Chondrocyte (in vitro differentiated cells): Measurements from ENCODE around the gene IL27RA. TPM values are rescaled to one million over a fixed set of nuclear protein-coding genes. Genes with fewer than 3 reads are reported as not detected.

Experiments used
- DNase-seq: peaks from one replicate; pipeline ENCODE4 v3.0.0; 2021; ENCODE audit warnings: mixed read lengths, low spot score
- H3K27ac Mint-ChIP-seq: one replicate; pipeline ENCODE4 v1.8.0; 2021; ENCODE audit warnings: mild to moderate bottlenecking, moderate library complexity, mixed read lengths; ENCODE audit not compliant: unreplicated experiment
- H3K27me3 Mint-ChIP-seq: 2 replicates; pipeline ENCODE4 v1.8.0; 2021; ENCODE audit warnings: low read depth, mixed read lengths
- H3K36me3 Mint-ChIP-seq: 2 replicates; pipeline ENCODE4 v1.8.0; 2021; ENCODE audit warnings: low read depth, mixed read lengths
- H3K4me1 Mint-ChIP-seq: 2 replicates; pipeline ENCODE4 v1.8.0; 2021; ENCODE audit warnings: low read depth, mild to moderate bottlenecking, mixed read lengths
- H3K4me3 Mint-ChIP-seq: one replicate; pipeline ENCODE4 v1.8.0; 2021; ENCODE audit warnings: mild to moderate bottlenecking, moderate library complexity, mixed read lengths; ENCODE audit not compliant: unreplicated experiment
- H3K9me3 Mint-ChIP-seq: 2 replicates; pipeline ENCODE4 v1.8.0; 2021; ENCODE audit warnings: low read depth, mixed read lengths
- total RNA-seq: library from RNA; stranded (reverse); gene quantifications from 3 replicates; pipeline ENCODE4 v1.2.1, GENCODE V29; 2021
- TF ChIP-seq, protein P1 (sequence below): fragments of 200-600 bp; sonication (generic); IDR thresholded peaks from 2 replicates; pipeline ENCODE4 v1.5.0; 2021; ENCODE audit warnings: antibody characterized with exemption, mild to moderate bottlenecking, moderate library complexity

Gene IL27RA
- total RNA-seq, 1 donor from 2014 or later: 3.0 TPM

DNA sequence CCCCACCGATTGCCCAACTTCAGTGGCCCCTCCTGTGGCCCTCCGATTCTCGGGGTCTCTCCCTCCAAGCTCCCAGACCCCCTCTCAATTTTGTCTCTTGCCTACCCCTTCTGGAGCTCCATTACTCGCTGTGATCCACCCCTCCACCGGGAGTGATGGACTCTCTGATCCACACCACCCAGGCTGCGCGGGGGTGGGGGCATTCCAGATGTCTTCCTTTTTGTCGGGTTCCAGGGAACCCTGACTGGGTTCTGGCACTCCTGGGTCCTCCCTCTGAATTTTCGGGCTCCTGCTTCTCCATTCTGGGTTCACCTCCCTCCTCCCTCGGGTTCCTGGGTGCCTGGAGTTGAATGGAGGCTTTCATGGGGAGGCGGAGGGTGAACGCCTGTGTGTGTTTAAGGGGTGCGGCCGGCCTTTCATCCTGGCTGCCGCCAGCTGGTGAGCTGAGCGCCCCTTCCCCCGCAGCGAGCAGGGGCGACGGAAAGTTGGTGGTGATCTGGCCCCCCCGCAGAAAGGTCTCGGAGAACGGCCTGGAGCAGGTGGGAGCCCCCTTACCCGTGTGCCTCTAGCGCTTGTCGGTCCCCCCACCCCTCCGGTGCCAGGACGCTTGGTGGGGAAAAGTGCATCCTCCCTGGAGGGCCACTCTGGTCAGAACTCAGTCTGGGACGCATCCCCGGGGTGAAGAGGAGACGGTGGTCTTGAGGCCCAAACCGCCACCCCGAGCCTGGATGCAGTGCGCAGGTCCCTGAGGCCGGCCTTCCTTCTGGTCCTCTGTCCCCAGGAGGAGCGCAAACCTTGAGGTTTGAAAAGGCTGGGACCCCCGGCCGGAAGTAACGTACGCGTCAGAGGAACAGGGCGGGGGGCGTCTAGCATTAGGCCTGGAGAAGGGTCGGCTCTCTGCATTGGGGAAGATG is 42.6 kb downstream of the IL27RA start:
- H3K4me3 Mint-ChIP-seq: peak overlapping the region; percentile 98
- H3K27ac Mint-ChIP-seq: peak overlapping the region; percentile 92
- peaks cover 18% of the 10 kb centered on the region for H3K4me1 Mint-ChIP-seq
- DNase-seq: no peak
- no peaks in the 10 kb centered on the region for H3K27me3 Mint-ChIP-seq
- TF ChIP-seq, protein P1, sequence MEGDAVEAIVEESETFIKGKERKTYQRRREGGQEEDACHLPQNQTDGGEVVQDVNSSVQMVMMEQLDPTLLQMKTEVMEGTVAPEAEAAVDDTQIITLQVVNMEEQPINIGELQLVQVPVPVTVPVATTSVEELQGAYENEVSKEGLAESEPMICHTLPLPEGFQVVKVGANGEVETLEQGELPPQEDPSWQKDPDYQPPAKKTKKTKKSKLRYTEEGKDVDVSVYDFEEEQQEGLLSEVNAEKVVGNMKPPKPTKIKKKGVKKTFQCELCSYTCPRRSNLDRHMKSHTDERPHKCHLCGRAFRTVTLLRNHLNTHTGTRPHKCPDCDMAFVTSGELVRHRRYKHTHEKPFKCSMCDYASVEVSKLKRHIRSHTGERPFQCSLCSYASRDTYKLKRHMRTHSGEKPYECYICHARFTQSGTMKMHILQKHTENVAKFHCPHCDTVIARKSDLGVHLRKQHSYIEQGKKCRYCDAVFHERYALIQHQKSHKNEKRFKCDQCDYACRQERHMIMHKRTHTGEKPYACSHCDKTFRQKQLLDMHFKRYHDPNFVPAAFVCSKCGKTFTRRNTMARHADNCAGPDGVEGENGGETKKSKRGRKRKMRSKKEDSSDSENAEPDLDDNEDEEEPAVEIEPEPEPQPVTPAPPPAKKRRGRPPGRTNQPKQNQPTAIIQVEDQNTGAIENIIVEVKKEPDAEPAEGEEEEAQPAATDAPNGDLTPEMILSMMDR: no peak
- H3K36me3 Mint-ChIP-seq: no peaks in the 10 kb centered on the region
- no peaks in the 10 kb centered on the region for H3K9me3 Mint-ChIP-seq

DNA sequence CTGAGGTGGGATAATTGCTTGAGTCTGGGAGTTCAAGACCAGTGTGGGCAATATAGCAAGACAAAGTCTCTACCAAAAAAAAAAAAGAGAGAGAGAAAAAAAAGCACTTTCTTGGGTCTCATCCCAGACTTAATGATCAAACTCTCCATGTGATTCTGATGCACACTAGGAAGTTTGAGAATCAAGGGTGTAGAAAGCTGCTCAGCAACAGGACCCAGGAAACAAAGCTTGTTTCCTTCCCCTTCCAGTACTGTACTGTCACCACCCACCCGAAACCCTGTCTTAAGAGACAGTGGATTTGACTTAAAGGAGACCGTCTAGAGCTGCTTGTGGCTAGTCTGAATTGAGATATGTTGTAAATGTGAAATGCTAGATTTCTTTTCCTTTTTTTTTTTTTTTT is 46.8 kb downstream of the IL27RA start:
- H3K27me3 Mint-ChIP-seq: no peaks in the 10 kb centered on the region
- TF ChIP-seq, protein P1: no peak
- H3K36me3 Mint-ChIP-seq: no peaks in the 10 kb centered on the region
- DNase-seq: no peak
- H3K27ac Mint-ChIP-seq: no peak overlapping the region
- H3K9me3 Mint-ChIP-seq: no peaks in the 10 kb centered on the region
- no peak overlapping the region for H3K4me3 Mint-ChIP-seq
- peaks cover 35% of the 10 kb centered on the region for H3K4me1 Mint-ChIP-seq

DNA sequence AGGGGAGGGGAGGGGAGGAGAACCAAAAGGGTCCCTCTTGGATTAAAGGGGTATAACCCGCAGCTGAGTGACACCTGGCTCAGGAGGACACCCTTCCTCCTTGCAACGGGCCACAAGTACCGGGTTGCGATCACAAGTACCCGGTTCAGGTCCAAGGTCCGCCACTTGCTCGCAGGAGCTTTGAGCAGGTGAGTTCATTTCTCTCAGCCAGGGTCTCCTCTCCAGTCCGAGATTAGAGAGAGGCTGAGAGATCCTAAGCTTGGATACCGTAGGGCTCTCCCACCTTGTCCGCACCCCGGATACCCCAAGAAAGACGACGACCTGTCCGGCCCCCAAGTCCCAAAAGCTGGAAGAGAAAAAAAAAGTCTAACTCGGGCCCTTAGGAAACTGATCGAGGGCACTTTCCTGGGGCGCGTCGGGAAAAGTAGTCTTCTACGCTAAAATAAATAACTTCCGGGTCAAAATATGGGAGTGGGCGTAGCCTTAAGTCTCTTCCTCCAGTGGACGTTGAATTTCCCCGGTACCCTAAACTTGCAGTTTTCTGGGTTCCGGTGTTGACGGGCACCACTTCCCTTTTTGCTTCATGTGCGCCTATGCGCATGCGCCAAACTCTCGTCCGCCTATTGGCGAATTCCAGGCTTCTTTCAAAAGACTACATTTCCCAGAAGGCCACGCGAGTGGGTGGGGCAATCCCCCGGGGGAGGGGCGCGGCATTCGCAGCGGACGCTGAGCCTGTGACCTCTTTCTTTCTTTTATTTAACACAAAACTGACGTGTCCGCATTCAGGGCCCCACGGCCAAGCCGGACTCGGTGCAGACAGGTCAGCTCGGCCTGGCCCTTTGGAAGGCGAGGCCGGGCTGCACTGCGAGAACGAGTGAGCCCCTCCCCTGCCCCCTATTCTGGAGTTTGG is 49.6 kb downstream of the IL27RA start:
- DNase-seq: peak; percentile 99
- Mint-ChIP-seq H3K27ac (peak overlapping the region; percentile 94), H3K36me3 (peaks cover 2% of the 10 kb centered on the region), H3K4me3 (peak overlapping the region; percentile 96), H3K9me3 (no peaks in the 10 kb centered on the region), H3K27me3 (no peaks in the 10 kb centered on the region), H3K4me1 (peaks cover 22% of the 10 kb centered on the region)
- TF ChIP-seq, protein P1: no peak

DNA sequence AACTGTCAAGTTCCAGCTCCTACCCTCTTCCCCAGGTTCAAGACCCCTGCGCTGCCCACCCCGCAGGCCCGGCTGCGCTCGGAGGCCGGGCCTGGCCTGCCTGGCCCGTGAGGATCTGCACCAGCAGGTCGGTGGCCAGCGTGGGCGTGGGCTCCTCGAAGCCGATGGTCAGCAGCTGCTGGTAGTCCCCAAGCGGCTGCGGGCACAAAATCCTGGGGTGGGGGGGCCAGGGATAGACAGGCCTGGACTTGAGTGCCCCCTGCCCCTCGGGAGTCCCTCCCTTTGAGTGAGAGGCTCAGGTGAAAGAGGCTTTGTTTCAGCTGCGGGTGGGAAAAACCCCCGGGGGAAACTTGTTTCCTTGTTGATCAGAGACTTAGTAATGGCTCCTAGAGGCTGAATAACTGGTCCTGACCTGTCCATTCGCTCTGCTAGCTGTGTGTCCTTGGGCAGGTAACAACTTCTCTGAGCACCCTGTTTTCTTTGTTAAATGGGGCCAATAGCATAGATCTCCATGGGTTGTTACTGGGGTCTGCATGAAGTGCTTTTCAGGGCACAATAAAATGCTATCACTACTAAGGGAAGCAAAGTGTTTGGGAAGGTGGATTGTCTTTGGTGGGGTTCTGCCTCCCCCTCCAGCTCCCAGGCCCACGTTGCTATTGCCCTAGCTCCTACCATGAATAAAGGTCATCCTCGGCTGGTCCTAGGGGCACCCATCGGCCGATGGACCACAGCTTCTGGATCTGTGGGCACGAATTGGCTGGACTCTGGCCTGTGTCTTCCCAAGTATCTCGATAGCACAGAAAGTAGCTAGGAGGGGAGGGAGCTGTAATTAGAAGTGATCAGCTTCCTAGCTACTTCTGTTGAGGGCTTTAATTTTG is 50.5 kb downstream of the IL27RA start:
- DNase-seq: no peak
- Mint-ChIP-seq H3K27me3 (no peaks in the 10 kb centered on the region), H3K4me3 (peak overlapping the region; percentile 96), H3K36me3 (peaks cover 2% of the 10 kb centered on the region), H3K4me1 (peaks cover 22% of the 10 kb centered on the region), H3K27ac (peak overlapping the region; percentile 94), H3K9me3 (no peaks in the 10 kb centered on the region)
- TF ChIP-seq, protein P1: peak; percentile 22
